ENCODE measurements around the gene KDM6B. TPM values are rescaled to one million over a fixed set of nuclear protein-coding genes. Genes with fewer than 3 reads are reported as not detected.

KDM6B gene
- total RNA-seq, 2 donors from 2014 or later: 21.0 to 29.0 TPM

DNA sequence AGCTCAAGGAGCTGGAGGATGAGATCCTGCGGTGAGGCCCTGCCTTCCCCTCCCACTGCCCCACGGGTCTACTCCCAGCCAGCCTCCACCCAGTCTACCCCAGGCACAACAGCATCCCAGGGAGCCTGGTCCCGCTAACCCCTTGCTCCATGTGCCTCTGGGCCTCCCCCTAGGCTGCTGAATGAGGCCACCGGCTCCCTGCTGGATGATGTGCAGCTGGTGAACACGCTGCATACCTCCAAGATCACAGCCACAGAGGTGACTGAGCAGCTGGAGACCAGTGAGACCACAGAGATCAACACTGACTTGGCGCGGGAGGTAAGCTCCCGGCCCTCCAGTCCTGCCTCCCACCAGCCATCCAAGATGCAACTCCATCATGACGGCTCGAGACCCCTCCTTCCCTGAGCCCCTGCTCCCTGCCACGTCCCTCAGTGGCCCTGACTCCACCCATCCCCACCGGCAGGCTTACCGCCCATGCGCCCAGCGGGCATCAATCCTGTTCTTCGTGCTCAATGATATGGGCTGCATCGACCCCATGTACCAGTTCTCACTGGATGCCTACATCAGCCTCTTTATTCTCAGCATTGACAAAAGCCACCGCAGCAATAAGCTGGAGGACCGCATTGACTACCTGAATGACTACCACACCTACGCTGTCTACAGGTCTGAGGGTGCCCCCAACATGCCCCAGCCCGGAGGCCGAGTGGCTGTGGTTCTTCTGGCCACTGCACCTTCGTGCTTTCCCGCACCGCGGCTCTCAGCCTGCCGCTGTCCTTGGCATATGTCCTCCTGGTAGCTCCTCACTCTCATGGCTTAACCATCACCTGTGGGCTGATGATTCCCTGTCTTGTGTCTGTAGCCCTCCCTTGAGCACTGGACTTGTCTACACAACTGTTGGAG is 15.0 kb upstream of the KDM6B start:
- no peak for DNase-seq (ENCODE audit: low spot score)

DNA sequence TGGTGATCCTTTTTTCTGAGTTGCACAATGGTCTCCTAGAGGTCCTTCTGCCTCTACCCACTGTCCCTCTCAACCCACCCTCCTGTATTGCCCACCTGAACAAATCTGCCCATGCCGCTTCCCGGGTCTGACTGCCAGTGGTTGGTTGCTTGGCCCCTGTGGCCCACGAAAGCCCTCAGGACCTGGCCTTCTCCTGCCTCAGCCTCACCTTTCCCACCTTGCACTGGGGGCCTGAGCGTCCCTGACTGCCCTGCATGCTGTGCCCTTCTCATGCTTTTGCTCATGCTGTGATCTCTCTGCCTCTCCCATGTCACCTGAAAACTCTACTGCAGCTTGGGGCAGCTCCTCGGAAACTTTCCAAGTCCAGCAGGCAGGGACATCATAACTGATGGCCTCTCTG is 13.8 kb upstream of the KDM6B start:
- intact Hi-C loops (cut with DNase I): loop anchor here (5.0 to 10.0 kb wide), 3 partner anchors 42 to 165 kb away; no protein-coding TSS in a partner anchor
- DNase-seq (ENCODE audit: low spot score): no peak

More for the DNA sequence above, 15.0 kb upstream of the KDM6B start:
- intact Hi-C loops (cut with DNase I): loop anchor here in 1 of 2 donors (1.0 kb wide), 1 partner anchor 88 kb away; no protein-coding TSS in a partner anchor

DNA sequence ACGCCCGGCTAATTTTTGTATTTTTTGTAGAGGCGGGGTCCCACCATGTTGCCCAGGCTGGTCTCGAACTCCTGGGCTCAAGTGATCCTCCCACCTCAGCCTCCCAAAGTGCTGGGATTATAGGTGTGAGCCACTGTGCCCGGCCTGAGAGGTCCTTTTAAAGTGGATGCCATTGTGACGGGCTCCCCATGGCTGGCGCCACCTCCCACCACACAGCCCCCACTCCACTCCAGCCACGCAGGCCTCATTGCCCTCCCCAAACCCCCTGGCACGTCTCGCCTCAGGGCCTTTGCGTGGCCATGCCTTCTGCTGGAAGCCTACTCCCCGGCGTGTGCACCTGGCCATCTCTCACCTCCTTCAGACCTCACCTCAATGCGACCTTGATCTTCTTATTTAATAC is 11.9 kb upstream of the KDM6B start:
- intact Hi-C loops (cut with DNase I): loop anchor here (5.0 to 10.0 kb wide), 3 partner anchors 40 to 163 kb away; no protein-coding TSS in a partner anchor
- peak; percentile 44 for DNase-seq (ENCODE audit: low spot score)

DNA sequence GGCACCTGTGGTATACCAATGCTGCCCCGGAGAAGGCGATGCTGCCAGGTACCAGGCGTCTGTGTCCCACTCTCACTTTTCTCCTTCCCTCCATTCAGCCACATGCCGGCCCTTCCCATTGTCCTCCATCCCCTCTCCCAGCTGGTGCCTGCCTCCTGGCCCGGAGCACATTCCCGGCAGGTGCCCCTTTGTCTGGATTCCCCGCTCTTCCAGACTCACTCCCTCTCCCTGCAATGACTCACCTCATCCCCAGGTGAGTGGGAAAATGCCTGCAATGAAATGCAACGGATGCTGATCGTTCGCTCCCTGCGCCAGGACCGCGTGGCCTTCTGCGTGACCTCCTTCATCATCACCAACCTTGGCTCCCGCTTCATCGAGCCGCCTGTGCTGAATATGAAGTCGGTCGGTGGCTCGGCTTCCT is 10.4 kb upstream of the KDM6B start:
- no peak for DNase-seq (ENCODE audit: low spot score)

DNA sequence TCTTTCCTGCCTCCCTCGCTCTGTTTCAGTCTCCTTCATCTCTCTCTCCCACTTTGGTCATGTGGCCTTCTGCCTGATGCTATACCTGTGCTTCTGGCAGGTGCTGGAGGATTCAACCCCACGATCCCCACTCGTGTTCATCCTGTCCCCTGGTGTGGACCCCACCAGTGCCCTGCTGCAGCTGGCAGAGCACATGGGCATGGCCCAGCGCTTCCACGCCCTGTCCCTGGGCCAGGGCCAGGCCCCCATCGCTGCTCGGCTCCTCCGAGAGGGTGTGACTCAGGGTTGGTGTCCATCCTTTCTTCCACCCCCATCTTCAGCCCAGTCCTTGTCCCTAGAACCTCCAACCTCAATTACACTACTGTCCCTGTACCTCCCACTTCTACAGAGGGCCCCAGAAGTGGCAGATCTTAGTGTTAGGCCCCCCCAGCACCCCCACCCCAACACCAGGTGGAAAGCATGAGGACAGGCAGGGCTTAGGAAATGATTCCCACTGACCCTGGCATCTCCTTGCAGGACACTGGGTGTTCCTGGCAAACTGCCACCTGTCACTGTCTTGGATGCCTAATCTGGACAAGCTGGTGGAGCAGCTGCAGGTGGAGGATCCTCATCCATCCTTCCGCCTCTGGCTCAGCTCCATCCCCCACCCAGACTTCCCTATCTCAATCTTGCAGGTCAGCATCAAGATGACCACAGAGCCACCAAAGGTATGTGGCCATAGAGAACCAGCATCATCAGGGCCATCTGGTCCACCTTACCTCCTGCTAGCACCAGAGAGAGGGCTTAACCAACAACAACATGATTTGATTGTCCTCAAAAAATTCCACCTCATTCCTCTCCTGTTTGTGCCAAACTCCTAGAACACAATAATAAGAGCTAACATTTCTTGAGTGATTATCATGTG is 9.7 kb upstream of the KDM6B start:
- intact Hi-C loops (cut with DNase I): loop anchor here (5.0 to 10.0 kb wide), 3 partner anchors 38 to 161 kb away; no protein-coding TSS in a partner anchor
- no peak for DNase-seq (ENCODE audit: low spot score)

More for the DNA sequence above, 10.4 kb upstream of the KDM6B start:
- intact Hi-C loops (cut with DNase I): loop anchor here (5.0 to 10.0 kb wide), 3 partner anchors 39 to 161 kb away; no protein-coding TSS in a partner anchor

DNA sequence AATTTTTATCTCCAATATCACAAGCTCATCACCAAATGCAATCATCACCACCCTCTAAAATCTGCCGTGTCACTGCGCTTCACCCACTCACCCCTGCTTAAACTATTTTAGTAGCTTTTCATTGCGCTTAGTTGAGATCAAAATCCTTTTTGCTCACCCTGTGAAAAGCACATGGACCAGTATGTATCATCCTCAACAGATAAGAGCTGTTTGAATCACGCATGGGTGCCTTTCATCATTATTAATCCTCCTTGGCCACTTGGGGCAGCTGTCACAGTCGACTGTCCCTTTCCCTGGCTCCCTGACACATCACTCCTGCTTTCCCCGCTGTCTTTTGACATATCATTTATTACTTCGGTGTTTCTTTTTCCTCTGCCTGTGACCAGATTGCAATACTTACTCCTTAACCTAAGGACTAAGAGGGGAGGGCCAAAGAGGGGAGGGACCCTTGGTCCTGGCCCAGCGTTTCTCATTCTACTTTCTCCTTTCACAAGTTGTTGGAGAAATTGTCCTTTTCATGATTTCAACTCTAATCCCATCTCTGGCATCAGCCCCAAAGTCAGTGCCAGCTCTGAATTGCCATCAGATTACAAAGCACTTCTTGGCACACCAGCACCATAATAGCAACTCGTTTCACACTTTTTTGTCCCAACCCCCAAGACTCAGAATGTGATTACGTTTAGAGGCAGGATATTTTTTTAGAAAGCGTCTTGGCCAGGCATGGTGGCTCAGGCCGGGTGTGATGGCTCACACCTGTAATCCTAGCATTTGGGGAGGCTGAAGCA is 8.6 kb upstream of the KDM6B start:
- intact Hi-C loops (cut with DNase I): loop anchor here (10.0 kb wide), 2 partner anchors 81 to 159 kb away; no protein-coding TSS in a partner anchor
- DNase-seq (ENCODE audit: low spot score): no peak

DNA sequence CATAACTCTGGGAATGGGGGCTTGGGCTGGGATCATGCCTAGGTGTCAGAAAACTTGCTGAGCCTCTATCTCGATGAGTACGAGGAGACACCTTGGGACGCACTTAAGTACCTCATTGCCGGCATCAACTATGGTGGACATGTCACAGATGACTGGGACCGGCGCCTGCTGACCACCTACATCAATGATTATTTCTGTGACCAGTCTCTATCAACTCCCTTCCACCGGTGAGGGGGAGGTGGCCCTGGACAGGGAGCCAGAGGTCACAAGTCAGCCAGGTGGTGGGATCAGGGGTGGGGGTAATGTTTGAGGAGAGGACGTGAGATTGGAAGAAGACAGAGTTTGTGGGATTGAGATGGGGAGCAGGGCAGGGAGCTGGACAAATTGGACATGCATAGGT is 3.4 kb upstream of the KDM6B start:
- DNase-seq (ENCODE audit: low spot score): peak; percentile 71
- intact Hi-C loops (cut with DNase I): no loop called here

DNA sequence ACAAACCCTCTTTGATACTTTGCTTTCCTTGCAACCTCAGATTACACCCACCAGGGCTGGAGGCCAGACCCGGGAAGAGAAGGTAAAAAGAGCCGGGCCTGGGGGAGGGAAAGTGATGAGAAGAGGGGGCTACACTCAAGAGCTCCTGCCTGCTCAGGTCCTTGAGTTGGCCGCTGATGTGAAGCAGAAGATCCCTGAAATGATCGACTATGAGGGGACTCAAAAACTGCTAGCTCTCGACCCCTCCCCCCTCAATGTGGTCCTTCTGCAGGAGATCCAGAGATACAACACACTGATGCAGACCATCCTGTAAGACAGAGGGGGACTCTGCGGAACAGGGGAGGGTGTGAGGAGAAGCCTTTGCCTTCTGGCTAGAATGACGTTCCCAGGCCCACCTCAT is 2.8 kb upstream of the KDM6B start:
- intact Hi-C loops (cut with DNase I): no loop called here
- DNase-seq (ENCODE audit: low spot score): peak; percentile 53

DNA sequence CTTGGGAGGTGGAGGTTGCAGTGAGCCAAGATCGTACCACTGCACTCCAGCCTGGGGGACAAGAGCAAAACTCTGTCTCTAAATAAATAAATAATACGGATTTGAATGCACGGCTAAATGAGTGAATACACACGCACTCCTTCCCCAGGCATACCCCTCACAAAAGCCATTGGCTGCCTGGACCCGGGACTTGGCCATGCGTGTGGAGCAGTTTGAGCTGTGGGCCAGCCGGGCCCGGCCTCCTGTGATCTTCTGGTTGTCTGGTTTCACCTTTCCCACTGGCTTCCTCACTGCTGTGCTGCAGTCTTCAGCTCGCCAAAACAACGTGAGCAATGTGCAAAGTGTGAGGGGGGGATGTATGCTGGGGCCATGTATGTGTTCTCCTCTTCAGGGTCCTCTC is 1.6 kb upstream of the KDM6B start:
- intact Hi-C loops (cut with DNase I): no loop called here
- no peak for DNase-seq (ENCODE audit: low spot score)

DNA sequence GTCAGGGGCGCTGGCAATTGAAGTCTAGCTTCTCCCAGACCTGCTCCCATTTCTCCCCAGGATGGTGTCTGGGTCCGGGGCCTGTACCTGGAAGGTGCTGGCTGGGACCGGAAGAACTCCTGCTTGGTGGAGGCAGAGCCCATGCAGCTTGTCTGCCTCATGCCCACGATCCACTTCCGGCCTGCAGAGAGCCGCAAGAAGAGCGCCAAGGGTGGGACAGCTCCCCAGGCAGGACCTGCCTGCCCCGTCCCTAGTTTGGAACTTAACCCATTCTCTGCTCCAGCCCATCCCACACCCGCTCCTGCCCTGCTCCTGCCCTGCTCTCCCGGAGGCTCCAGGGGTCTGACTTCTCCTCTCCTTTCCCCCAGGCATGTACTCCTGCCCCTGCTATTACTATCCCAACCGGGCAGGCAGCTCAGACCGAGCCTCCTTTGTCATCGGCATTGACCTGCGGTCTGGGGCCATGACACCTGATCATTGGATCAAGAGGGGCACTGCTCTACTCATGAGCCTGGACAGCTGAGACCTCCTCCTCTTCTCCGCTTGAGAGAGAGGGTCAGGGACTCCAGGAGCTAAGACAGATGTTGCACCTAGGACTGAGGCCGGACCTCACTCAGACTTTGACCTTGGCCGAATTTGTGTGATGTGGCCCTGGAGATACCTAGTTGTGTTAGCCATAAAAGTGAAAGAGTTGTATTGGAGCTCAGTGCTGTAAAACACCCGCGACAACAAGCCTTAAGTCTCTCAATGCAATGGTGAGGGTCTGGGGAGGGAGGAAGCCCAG is 814 bp upstream of the KDM6B start:
- DNase-seq (ENCODE audit: low spot score): peak; percentile 61
- intact Hi-C loops (cut with DNase I): no loop called here

DNA sequence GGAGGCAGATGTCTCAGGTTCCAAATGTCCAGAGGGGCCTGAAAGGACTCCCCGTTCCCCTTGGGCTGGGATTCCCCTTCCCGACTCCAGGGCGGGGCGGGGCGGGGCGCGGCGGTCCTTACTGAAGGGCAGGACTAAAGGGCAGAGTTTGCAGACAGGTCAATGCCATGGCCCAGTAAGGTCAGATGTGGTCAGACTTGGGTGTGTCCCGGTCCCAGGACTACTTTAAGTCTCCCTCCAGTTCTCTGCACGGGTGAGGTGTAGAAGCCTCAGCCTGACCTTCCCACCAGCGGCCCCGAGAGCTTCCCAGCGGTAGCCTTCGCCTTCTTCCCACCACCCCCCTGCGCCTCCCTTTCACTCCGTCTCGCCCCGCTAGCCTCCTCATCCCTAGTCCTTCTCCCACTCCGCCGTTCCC is 532 bp downstream of the KDM6B start:
- peak; percentile 93 for DNase-seq (ENCODE audit: low spot score)
- intact Hi-C loops (cut with DNase I): no loop called here

DNA sequence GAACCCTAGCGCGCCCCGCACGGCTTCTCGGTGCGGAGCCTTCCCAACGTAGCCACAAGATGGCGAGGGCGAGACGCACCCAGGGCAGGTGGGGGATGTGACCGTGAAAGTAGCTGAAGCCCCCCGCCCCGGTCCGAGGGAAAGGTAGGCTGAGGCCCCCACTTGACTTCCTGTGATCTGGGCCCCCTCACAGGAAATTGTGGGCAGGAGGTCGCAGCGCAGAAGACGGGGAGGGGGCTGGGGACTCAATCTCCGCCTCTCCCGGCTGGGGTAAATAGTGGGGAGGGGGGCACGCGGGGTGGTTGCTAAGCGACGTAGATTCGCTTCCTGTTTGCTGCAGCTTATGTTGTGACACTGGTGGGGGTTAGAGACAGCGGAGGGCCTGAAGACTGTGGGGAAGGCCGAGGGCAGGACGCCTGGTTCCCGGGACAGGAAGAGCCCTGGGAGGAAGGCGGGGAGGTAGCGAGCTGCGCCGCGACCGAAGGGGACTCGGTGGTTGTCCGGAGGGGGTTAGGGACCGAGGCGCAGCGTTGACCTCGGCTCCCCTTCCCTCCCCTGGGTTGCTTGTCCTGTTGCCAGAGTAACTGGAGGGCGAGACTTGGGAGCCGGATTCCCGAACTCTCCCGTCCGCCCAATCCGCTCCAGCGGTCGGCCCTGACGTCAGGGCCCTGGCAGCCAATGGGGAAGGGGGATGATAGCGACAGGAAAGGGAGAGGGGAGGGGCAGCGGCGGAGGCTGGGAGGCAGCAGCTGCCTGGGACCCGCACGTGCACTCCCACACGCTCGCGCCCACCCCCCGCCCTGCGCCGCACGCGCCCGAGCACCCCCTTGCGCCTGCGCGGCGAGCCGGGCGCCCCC is 1.2 kb downstream of the KDM6B start:
- intact Hi-C loops (cut with DNase I): no loop called here

DNA sequence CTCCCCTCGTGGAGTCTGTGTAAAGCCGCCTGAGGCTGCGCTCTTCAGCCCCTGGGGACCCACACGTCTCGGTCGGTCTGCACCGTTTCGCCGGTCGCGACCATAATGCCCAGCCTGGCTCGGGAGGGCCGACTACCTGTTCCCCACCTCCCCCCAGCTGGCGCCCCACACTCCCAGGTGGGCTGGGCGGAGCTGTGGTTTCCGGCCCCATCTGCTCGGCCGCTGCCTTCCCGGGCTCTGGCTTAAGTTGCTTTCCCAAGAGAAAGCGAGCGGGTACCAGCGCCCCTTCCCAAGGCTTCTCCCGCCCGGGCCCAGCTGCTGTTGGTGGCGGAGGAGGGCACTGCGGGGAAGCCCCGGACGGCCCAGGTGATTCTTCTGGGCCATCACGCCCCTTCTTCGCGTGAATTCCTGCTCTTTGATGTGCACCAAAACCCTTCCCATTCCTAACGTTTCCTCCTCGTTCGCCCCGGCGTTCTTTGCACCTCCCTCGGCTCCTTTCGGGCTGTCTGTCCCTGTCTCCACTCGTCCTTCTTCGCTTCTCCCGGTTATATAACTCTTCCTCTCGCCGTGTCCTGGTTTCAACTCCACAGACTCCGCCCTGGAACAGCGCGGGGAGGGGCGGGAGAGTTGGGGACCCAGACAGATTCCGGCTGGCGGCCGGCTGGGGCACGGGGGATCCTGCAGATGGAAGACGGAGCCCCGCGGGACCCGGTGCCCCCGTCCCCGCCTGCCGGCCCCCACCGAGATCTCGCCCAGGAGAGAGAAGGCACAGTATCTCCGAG is 2.0 kb downstream of the KDM6B start:
- intact Hi-C loops (cut with DNase I): no loop called here
- DNase-seq (ENCODE audit: low spot score): peak; percentile 92

More for the DNA sequence above, 1.2 kb downstream of the KDM6B start:
- DNase-seq (ENCODE audit: low spot score): peak; percentile 99

DNA sequence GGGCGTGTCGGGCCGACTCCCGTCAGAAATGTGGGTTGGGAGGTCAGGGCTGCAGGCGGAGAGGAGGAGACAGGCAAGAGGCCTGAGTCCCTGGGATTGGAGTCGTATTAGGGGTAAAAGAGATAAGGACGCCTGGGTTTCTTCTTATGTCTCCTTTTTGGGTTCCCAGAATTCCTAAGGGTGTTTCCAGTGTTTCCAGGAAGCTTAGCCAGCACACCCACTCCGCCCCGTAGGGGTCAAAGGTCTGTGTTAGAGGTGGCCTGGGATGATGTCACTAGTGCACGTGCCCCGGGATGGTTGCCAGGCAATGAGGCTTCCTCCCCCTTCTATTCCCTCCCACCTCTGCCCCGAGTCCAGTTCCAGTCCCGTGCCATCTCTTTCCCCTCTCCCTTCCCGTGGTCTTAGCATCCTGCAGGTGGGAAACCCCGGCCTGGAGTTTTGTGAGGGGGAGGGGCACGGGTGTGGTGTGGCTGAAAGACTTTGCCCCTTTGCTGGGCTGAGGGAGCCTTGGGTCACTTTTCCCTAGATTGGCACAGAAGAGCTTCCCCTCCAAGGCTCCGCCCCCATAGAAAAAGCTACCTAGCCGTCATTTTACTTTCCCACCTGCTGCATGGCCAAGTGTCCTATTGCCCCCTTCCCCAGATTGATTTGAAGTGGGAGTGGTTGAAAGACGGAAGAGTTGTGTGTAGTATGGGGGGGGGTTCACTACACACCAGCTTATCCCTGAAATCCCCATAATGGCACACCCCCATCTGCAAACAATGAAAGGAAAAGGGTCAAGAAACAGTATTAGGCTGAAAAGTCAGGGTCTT is 2.8 kb downstream of the KDM6B start:
- intact Hi-C loops (cut with DNase I): no loop called here
- DNase-seq (ENCODE audit: low spot score): peak; percentile 98

DNA sequence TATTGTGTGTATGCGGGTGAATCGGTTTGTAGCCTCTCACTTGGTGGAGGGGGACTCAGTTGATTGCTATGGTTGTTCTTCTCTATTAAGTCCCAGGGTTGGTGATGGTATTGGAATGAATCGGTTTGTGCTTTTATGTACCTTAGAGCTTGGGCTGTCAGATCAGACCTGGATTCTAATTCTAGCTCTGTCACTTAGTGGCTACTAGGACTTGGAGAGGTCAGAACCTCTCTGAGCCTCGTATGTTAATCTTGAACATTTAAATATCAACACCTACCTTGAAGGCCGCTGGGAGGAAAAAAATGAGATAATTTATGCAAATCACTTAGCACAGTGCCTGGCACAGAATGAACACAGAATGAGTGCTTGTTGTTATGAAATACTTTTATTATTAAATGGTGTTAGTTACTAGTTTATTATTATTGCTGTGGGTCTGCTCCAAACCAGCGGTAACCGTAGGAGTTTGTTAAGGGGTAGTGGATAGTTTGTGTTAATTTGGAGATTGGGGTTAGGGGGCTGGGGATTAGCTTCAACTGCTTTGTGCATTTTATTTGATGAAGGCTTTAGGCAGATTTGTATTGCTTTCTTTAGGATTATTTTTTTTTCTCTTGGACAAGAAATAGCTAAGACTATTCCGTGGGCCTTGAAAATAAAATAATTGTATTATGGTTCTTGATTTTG is 3.5 kb downstream of the KDM6B start:
- DNase-seq (ENCODE audit: low spot score): no peak
- intact Hi-C loops (cut with DNase I): no loop called here

Data from posterior vena cava (tissue), 2 donors.